GM19372 (cell line): ENCODE measurements around the gene CNTNAP2.
"Not testable (repeated sequence)": the region's sequence is repeated elsewhere in the genome, so short reads cannot be mapped to it uniquely, and the experiment has no call there.

Experiments used
- ATAC-seq: cut with Tn5 transposase; IDR thresholded peaks from one replicate; pipeline ENCODE4 v1.9.1; 2021; ENCODE audit warnings: mild to moderate bottlenecking, low read depth, moderate library complexity; ENCODE audit not compliant: unreplicated experiment

CNTNAP2 gene

DNA sequence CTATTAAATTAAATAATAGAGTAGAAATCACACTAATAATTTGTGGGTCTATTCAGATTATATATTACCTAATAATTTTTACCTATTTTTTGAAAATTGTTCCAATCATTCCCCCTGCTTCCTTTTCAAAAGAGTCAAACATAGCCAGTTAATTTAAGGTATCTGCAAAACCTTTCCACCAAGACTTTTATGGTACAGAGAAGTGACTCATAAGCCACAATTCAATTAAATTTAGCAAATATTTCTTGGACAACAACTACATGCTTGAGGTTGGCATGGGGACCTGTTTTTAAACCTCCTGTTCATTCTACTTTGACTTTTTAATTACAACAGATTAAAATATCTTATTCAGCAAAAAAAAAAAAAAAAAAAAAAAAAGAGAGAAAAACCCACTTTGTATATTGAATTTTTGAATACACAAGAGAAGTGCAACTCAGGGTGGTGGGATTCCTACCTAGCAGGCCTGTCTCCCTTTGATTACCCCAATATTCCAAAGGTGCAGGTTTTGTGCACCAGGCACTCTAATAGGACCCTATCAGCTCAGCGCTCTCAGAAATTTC, 2172.1 kb downstream of the CNTNAP2 start:
- no peak for ATAC-seq

DNA sequence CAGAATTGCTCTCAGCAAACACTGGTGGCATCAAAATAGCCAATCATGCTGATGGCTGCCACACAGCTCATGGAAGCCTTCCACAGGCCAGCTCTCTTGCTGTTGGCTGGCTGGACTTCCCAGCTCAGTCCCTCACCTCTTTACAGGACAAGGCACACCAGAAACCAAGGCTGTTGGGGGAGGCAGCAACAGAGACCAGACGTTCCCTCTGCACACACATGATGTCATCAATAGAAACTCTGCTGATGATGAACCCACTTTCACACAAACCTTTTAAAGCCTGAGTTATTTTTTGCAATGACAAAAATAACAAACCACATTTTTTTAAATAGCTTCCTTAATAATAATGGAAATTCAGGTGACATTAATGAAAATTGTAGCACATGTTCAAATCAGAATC, 2173.0 kb downstream of the CNTNAP2 start:
- peak; percentile 62 for ATAC-seq

DNA sequence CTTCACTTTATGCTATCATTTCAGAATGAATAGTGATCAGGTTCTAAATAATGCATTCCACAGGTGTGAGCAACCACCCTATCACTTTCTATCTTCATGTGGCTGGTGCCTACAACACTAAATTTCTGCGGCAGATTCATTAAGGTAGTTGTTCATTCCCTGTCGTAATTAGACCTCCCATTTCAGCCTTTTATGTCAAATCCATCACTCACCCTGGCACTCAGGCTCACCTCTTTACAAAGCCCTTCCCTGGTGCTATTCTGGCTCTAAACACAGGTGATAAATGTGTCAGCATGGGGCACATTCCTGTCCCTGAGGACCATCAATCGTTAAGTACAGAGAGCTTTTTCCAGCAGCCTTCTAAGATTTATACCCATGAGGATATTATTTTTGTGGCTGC, 2173.9 kb downstream of the CNTNAP2 start:
- ATAC-seq = no peak

GRCh38 chr7:148291799-148292198, 2175.2 kb downstream of the CNTNAP2 start:
- no peak for ATAC-seq

DNA sequence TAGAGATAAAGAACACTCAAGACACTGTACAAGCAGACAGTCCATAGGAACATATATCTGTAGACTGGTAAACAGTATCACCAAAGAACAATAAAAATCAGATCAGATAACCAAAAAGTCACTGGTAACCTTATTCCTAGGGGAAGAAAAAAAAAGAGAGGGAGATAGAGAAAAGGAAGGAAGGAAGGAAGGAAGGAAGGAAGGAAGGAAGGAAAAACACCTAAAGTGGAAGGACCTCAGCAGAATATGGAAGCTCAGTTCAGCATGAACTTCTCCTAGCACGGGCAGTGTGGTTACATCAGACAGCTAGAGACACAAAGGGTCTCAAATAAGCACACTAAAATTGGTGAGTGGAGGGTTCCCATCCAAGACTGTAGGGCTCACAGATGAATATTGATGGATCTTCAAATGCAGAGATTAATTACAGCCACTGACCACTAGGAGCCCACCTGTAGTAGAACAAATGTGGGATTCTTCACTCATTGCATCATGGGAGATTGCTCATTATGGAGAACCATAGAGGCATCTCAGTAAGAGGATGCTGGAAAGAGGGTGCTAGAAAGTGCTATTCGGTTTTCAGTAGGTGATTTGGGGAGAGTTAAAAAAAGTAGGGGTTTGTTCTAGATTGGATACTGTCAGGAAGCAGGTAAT, 2180.5 kb downstream of the CNTNAP2 start:
- no peak for ATAC-seq

- not testable (repeated sequence) for ATAC-seq
Measured at GRCh38 chr7:148298768-148299167, 2182.2 kb downstream of the CNTNAP2 start.

GRCh38 chr7:148299350-148300276, 2183.0 kb downstream of the CNTNAP2 start:
- no peak for ATAC-seq

DNA sequence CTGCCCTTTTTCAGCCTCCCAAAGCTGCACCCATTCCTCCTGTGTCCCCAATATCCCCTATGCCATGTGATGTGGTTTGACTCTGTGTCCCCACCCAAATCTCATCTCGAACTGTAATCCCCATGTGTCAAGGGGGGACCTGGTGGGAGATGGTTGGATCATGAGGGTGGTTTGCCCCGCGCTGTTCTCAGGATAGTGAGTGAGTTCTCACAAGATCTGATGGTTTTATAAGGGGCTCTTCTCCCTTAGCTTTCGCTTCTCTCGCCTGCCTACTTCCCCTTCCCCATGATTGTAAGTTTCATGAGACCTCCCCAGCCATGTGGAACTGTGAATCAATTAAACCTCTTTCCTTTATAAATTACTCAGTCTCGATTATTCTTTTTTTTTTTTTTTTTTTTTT, 2185.8 kb downstream of the CNTNAP2 start:
- not testable (repeated sequence) for ATAC-seq

GRCh38 chr7:148303295-148304082, 2186.9 kb downstream of the CNTNAP2 start:
- ATAC-seq = no peak

DNA sequence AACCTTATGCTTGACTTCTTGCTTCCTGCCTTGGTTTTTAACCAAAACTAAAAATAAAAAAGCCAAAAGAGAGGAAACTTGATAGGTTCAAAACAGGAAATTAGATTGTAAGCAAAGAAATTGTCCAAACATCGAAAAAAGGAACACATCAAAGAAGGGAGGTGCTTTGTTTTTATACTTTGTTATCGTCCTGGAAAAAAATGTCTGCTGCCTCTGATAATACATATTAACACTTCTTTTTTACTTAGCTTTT, 2187.4 kb downstream of the CNTNAP2 start:
- no peak for ATAC-seq

DNA sequence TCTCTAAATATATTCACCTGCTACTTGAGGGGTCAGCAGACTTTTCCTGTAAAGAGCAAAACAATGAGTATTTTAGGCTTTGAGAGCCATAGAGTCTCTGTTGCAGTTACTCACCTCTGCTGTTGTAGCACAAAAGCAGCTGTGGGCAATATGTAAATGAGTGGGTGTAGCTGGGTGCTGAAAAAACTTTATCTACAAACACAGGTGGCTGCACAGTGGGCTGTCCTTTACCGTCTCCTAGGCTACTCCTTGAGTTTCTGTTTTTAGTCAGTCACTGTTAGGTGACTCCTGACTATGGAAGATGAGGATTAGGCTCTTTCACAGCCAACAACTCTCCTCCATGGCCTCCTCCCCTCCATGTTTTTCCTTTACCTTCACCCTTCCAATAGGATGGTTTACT, 2187.9 kb downstream of the CNTNAP2 start:
- no peak for ATAC-seq

GRCh38 chr7:148306759-148307158, 2190.2 kb downstream of the CNTNAP2 start:
- no peak for ATAC-seq

DNA sequence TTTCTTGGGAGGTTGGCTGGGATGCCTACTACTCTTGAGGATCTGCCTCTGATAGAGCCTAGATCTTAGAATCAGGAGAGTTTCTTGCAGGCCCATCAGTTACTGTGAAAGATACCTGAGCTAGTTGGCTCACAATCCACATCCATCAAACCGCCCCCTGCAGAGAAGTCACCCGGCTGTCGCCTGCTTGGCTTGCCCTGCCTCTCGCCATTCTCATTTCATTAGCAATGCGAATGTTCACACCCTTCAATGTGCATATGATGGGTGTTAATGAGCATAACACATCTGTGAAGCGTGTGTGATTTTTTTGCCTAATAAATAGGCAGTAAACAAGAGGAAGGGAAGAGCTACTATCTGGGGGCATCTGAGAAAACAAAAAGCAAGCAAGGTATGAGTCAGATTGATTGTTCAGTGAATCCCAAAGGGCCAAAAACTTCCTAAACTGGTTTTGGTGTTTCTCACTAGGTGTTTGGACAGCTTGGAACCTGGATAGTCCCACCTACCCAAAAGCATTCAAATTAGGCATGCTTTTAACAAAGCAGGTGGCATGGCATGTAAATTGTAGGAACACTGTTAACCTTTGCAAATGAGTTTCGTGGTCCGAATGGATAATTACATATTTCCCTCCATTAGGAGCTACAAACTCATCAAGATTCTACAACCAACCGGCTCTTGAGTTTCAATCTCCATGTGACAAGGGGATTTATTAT, 2201.7 kb downstream of the CNTNAP2 start:
- no peak for ATAC-seq

GRCh38 chr7:148318838-148319237, 2202.2 kb downstream of the CNTNAP2 start:
- ATAC-seq = no peak

- ATAC-seq = no peak
Measured at GRCh38 chr7:148319316-148319808, 2202.8 kb downstream of the CNTNAP2 start.

DNA sequence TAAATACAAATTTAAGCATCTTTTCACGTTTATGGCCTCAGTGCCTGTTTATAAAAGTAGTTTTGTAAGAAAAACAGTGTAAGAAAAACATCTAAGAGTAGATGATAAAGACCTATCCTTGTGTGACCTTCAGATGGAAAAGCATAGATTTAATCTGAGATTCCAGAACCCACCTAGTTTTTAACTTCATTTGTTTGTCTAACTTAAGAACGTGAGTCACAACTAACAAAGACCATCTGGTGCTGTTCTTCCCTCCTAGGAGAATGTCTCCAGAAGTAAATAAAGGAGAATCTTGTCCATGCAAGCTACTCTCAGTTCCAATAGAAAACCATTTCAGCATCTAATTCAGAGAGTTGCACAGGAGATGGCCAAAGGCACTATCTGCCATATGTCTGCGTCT, 2208.6 kb downstream of the CNTNAP2 start:
- ATAC-seq = no peak

DNA sequence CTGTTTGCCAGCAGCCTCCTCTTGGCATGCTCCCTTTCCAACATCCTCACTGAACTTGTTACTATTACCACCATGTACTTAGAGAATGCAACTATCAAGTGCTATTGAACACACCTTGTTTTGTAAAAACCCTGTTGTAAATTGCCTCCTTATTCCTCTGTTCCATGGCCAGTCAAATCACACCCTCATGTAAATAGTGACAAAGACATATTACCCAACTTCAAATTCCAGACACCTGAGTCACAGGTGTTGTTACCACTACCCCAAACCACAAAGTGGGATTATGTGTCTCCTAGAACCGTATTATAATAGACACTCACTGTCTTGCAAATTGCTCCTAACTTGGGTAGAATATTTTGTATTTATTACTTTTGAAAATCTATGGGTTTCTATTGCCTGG, 2210.8 kb downstream of the CNTNAP2 start:
- ATAC-seq = no peak

- no peak for ATAC-seq
Measured at GRCh38 chr7:148328906-148329305, 2212.3 kb downstream of the CNTNAP2 start.

DNA sequence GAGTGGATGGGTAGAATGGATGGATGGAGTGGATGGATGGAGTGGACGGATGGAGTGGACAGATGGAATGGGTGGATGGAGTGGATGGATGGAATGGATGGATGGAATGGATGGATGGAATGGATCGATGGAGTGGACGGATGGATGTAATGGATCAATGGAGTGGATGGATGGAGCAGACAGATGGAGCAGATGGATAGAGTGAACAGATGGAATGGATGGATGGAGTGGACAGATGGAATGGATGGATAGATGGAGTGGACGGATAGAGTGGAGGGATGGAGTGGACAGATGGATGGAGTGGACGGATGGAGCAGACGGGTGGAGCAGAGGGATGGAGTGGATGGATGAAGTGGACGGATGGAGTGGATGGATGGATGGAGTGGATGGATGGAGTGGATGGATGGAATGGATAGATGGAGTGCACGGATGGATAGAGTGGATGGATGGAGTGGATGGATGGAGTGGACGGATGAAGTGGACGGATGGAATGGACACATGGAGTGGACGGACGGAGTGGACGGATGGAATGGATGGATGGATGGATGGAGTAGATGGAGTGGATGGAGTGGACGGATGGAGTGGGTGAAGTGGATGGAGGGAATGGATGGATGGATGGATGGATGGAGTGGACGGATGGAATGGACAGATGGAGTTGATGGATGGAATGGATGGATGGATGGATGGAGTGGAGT, 2213.7 kb downstream of the CNTNAP2 start:
- no peak for ATAC-seq

DNA sequence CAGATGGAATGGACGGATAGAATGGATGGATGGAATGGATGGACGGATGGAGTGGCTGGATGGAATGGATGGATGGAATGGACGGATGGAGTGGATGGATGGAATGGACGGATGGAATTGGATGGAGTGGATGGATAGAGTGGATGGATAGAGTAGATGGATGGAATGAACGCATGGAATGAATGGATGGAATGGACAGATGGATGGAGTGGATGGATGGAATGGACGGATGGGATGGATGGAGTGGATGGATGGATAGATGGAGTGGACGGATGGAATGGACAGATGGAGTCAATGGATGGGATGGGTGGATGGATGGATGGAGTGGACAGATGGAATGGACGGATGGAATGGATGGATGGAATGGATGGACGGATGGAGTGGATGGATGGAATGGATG, 2214.2 kb downstream of the CNTNAP2 start:
- ATAC-seq = no peak
